GM11168 (cell line): ENCODE data around the gene MIPOL1.

Source experiments
- in situ Hi-C: fragments of 300-500 bp; cut with MboI; formaldehyde crosslinking; loops from one replicate; pipeline ENCODE4 v1.12.0; 2022; ENCODE audit warnings: low sequenced_read_pairs; ENCODE audit not compliant: unreplicated experiment

MIPOL1 gene

GRCh38 chr14:37230551-37231194 is 32.9 kb downstream of the MIPOL1 start:
- in situ Hi-C loops, result loop anchor here (25.0 kb wide), 1 partner anchor 657 kb away; no protein-coding TSS in a partner anchor

- in situ Hi-C loops, result loop anchor here (25.0 kb wide), 1 partner anchor 654 kb away; no protein-coding TSS in a partner anchor
Observed at GRCh38 chr14:37232907-37233481, 35.3 kb downstream of the MIPOL1 start.

DNA sequence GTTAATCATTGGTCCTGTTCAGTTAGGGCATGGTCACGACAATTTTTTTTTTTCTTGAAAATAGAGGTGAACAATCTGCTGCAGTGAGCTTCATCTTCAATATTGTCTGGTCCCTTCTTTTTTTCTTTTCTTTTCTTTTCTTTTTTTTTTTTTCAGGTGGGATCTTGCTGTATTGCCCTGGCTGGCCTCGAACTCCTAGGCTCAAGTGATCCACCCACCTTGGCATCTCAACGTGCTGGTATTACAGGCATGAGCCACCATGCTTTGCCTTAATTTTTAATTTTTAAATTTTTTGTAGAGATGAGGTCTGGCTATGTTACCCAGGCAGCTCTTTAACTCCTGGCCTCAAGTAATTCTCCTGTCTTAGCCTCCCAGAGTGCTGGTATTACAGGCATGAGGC is 36.5 kb downstream of the MIPOL1 start:
- in situ Hi-C loops, result loop anchor here (25.0 kb wide), 1 partner anchor 653 kb away; no protein-coding TSS in a partner anchor

DNA sequence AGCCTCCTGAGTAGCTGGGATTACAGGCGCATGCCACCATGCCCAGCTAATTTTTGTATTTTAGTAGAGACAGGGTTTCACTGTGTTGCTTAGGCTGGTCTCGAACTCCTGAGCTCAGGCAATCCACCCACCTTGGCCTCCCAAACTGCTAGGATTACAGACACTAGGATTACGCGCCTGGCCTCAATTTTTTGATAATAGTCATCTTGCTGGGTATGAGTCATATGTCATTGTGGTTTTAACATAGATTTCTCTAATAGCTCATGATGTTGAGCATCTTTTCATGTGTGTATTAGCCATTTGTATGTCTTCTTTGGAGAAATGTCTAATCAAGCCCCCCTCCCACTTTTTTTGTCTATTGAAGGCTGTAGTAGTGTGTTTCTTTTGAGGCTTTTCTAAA is 38.3 kb downstream of the MIPOL1 start:
- in situ Hi-C loops, result loop anchor here (25.0 kb wide), 1 partner anchor 651 kb away; no protein-coding TSS in a partner anchor

GRCh38 chr14:37237094-37237493 is 39.4 kb downstream of the MIPOL1 start:
- in situ Hi-C loops, result loop anchor here (25.0 kb wide), 1 partner anchor 650 kb away; no protein-coding TSS in a partner anchor

- in situ Hi-C loops, result loop anchor here (25.0 kb wide), 1 partner anchor 650 kb away; no protein-coding TSS in a partner anchor
Observed at GRCh38 chr14:37237735-37238200, 40.0 kb downstream of the MIPOL1 start.

DNA sequence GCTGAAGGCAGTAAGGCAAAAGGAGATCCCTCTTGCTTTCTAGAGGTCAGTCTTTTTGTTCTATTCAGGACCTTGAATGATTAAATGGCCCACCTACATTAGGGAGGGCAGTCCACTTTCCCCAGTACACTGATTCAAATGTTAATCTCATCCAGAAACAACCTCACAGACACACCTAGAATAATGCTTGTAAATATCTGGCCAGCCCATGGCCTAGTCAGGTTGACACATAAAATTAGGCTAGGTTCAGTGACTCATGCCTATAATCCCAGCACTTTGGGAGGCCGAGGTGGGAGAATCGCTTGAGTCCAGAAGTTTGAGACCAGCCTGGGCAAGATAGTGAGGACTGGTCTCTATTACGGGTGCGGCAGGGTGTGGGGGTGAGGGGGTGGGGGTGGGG is 43.5 kb downstream of the MIPOL1 start:
- in situ Hi-C loops, result loop anchor here (25.0 kb wide), 1 partner anchor 646 kb away; no protein-coding TSS in a partner anchor

- in situ Hi-C loops, result loop anchor here (25.0 kb wide), 1 partner anchor 641 kb away; no protein-coding TSS in a partner anchor
Observed at GRCh38 chr14:37246427-37246829, 48.7 kb downstream of the MIPOL1 start.

DNA sequence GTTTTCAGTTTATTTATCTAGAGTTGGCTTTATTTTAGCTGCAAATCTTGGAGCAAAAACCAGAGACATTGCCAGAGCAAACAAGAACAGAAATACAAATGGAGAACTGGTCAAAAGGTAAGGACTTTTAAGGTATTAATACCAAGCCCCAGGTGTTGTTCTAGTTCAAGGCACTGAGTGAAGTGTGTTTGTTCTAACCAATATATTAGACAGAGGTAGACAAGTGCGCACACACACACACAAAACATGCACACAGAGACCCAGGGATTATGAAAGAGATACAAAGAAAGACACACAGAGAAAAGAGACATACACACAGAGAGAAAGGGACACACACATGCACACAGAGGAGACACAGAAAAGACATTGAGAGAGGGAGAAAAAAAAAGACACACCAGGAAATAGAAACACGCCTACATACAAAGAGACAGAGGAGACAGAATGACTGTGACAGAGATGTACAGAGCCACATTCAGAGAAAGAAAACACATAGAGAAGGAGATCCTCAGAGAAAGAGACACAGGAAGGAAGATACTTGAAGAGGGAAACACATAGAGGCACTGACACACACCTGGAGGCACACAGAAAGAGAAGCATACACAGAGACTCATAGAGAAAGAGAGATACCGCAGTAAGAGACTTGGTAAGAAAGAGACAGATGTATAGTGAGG is 50.2 kb downstream of the MIPOL1 start:
- in situ Hi-C loops, result loop anchor here (25.0 kb wide), 1 partner anchor 639 kb away; no protein-coding TSS in a partner anchor

DNA sequence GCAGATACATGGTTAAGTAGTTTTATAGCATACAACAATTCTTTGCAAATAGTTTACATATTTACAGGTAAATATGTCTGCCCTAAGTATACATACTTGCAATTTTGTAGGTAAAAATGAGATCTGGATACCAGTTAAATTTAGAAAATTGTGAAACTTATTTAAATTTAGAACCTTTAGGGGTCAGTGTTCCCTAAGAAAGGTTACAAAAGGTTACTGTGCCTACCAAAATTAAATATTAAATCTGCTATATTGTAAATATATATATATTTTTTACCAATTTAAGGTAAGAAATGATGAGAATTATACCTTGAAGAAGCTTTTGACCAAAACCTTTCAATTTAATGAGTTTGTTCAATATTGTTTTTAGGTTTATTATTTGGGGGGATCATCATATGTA is 54.0 kb downstream of the MIPOL1 start:
- in situ Hi-C loops, result no loop called here

- in situ Hi-C loops, result no loop called here
Observed at GRCh38 chr14:37252434-37252833, 54.7 kb downstream of the MIPOL1 start.

- in situ Hi-C loops, result no loop called here
Observed at GRCh38 chr14:37253905-37254304, 56.2 kb downstream of the MIPOL1 start.

DNA sequence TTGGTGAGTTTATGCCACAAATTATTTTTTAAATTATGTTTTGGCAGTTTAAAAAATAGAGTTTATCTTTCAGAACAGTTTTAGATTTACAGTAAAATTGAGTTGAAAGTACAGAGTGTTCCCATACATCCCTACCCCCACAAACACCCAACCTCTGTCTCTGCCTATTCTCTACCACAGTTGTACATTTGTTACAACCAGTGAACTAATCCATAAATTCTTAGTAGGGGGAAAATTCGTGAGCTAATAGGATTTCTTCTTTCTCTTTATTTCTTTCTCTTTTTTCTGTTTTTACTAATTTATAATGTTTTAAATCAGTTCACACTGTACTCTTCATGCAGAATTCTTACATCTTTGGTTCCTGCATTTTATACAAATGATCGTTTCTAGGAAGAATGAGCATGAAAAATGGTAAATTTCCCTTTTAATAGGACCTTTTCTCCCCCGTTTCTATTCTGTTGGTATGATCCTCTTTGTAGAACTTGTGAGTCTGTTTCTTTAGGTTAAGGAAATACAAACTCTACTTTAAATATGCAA is 56.7 kb downstream of the MIPOL1 start:
- in situ Hi-C loops, result no loop called here

GRCh38 chr14:37257501-37258070 is 59.8 kb downstream of the MIPOL1 start:
- in situ Hi-C loops, result no loop called here

- in situ Hi-C loops, result no loop called here
Observed at GRCh38 chr14:37262649-37263048, 64.9 kb downstream of the MIPOL1 start.

- in situ Hi-C loops, result no loop called here
Observed at GRCh38 chr14:37263656-37264236, 66.0 kb downstream of the MIPOL1 start.

DNA sequence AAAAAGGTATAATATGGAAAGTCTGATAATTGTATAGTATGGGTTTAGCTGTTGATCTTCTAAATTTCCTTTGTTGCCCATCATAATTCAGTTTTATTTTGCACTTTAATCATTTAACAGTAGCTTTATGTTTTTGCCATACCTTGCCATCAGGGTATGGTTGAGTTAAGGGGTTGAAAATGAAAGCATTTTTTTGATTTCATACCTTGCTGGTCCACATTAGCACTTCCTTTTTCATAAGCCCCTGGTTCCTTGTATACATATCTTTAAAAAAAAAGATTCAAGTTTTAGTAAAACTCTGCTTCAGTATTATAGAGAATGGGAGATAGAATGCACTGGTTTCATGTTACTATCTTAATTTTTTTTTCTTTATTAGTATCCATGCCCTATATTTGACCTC is 71.1 kb downstream of the MIPOL1 start:
- in situ Hi-C loops, result no loop called here

DNA sequence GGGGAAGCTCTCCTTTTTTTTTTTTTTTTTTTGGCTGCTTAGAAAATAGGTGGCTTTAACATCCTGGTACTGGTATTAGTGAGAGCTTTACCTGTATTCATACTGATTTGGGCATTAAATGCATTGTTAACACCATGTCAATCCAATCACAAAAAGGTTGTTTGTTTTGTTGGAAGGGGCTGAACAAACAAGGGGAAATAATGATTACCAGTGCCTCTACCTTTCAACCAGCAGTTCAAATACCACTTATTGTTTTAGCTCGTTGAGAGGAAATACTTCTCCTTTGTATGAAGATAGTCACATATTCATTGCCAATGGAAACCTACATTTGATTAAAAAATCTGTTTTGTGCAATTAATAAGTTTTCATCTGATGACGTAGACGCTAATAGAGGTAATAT is 72.9 kb downstream of the MIPOL1 start:
- in situ Hi-C loops, result no loop called here

DNA sequence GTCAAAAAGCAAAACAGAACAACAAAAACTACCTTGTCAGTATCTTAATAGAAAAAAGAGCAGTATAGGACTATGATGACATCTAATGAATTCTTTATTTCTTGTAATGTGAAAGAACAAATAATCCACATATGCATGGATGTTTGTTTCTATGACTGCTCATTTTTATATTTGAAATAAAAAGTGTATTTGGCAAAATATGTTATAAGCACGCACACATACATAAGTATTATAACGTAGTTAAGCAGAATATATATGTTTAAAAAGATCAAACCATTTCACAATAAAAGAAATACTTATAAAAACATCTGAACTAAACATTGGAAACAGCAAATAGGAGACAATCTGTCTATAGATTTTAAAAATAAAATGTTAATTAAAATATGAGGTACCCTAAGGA is 74.8 kb downstream of the MIPOL1 start:
- in situ Hi-C loops, result no loop called here

DNA sequence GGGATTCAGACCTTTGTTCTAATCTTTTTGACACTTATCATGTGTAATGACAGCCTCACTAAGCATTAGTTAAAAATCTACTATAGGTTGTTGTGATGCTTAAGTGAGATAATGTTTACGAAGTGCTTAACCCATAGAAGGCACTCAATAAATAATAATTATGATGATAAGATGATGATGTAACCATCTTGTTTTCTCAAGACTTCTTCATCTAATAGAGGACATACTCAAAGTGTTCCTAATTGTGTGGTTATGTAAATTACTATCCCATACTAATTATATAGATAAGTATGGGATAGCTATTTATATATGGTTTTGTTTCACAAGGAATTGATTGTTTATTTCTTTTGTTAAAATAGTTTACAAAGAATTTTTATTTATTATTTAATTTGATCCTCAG is 76.9 kb downstream of the MIPOL1 start:
- in situ Hi-C loops, result no loop called here
